Panc1 (cell line): ENCODE measurements around the gene FAM240A. TPM values are rescaled to one million over a fixed set of nuclear protein-coding genes. Genes with fewer than 3 reads are reported as not detected.

Experiments
- total RNA-seq: library from RNA; stranded (reverse); gene quantifications from one replicate; pipeline ENCODE4 v1.2.1, GENCODE V29; 2021; ENCODE audit not compliant: unreplicated experiment

The FAM240A gene
- total RNA-seq, 1 experiment from 2014 or later = not detected

Other genes starting within 250 kb of the FAM240A start
- not detected for gene CCR5, start 241.6 kb upstream of the FAM240A start, total RNA-seq
- gene CCRL2, start 205.3 kb upstream of the FAM240A start, total RNA-seq = not detected
- not detected for gene LTF, start 147.6 kb upstream of the FAM240A start, total RNA-seq
- not detected for gene RTP3, start 114.5 kb upstream of the FAM240A start, total RNA-seq
- gene LRRC2, start 46.2 kb upstream of the FAM240A start, total RNA-seq = not detected
- 2.7 TPM for gene ALS2CL, start 81.2 kb downstream of the FAM240A start, total RNA-seq
- gene TMIE, start 88.9 kb downstream of the FAM240A start, total RNA-seq = 1.1 TPM
- gene PRSS50, start 105.3 kb downstream of the FAM240A start, total RNA-seq = 0.13 TPM